HL-60 (cell line): ENCODE measurements around the gene ANKEF1.
A peak's percentile ranks its signal among the peaks of the same experiment; 100 is the strongest.

ENCODE experiments used
- DNase-seq, 2 experiments: peaks; one replicate each; pipeline ENCODE4 v3.0.0-alpha.2; 2010 to 2020; ENCODE audit warnings: low read depth in 1 of 2, low spot score in 1 of 2
- H3K27ac ChIP-seq: fragments of 250-450 bp; sonication (Bioruptor Pico); replicated peaks from 2 replicates; pipeline ENCODE4 v1.5.1; 2020; ENCODE audit warnings: mild to moderate bottlenecking, moderate library complexity
- H3K27me3 ChIP-seq: fragments of 250-450 bp; sonication (Bioruptor Pico); 2 replicates; pipeline ENCODE4 v1.5.1; 2021; ENCODE audit warnings: mild to moderate bottlenecking, moderate library complexity; ENCODE audit not compliant: insufficient read depth, poor library complexity, severe bottlenecking
- H3K4me3 ChIP-seq: replicated peaks from 2 replicates; pipeline ENCODE4 v1.5.1; 2011; ENCODE audit warnings: mild to moderate bottlenecking, control low read depth, low read length; ENCODE audit not compliant: insufficient read depth
- CTCF ChIP-seq: IDR thresholded peaks from one replicate; pipeline ENCODE4 v1.5.1; 2011; ENCODE audit warnings: low read length, control low read depth, inconsistent platforms; ENCODE audit not compliant: insufficient read depth
- GABPA ChIP-seq: IDR thresholded peaks from 2 replicates; pipeline ENCODE4 v1.6.1; 2012; ENCODE audit warnings: low read depth
- POLR2AphosphoS5 ChIP-seq: IDR thresholded peaks from 2 replicates; pipeline ENCODE4 v1.6.1; 2012; ENCODE audit warnings: low read depth
- REST ChIP-seq: IDR thresholded peaks from 2 replicates; pipeline ENCODE4 v1.6.1; 2012; ENCODE audit warnings: low read depth; ENCODE audit not compliant: insufficient replicate concordance
- SPI1 ChIP-seq: IDR thresholded peaks from 2 replicates; pipeline ENCODE4 v1.6.1; 2012; ENCODE audit warnings: low read depth, mild to moderate bottlenecking, borderline replicate concordance

The ANKEF1 gene

GRCh38 chr20:10089871-10090587, 55.2 kb downstream of the ANKEF1 start:
- H3K4me3 ChIP-seq: no peak overlapping the region
- TF ChIP-seq SPI1 (no peak), POLR2AphosphoS5 (no peak), REST (no peak), CTCF (no peak), GABPA (no peak)
- H3K27me3 ChIP-seq: no peaks in the 10 kb centered on the region
- DNase-seq: no peak
- no peak overlapping the region for H3K27ac ChIP-seq

DNA sequence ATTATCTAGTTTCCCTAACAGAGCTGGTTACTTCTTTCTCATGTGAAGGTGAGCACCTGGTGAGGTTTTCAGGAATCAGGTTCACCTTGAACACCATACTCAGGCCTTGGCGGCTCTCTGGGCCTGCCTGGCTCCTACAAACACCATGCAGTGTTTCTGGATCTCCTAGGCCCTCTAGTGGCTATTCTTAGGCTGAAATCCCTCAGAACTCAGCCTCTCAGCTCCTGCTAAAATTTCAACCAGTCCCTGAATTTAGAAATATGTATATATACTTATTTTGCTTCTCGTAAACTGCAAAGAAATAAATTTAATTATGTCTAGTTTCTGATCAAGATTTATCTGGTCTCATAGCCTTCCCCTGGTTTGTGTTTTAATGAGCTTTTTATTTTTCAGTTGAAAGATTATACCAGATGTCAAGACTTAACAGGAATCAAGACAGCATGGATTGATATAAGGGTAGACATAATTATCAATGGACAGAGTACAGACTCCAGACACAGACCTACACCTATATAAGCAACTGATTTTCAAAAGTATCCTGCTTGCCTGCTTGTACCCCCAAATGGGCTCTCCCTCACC, 55.9 kb downstream of the ANKEF1 start:
- H3K27me3 ChIP-seq: no peaks in the 10 kb centered on the region
- H3K4me3 ChIP-seq: no peak overlapping the region
- DNase-seq: peak in 1 of 2 experiments; percentile 29
- no peak overlapping the region for H3K27ac ChIP-seq
- TF ChIP-seq POLR2AphosphoS5 (no peak), CTCF (peak; percentile 54), SPI1 (no peak), REST (no peak), GABPA (no peak)

- H3K27ac ChIP-seq: no peak overlapping the region
- DNase-seq: no peak
- TF ChIP-seq GABPA (no peak), REST (no peak), SPI1 (no peak), POLR2AphosphoS5 (no peak), CTCF (no peak)
- H3K27me3 ChIP-seq: no peaks in the 10 kb centered on the region
- no peak overlapping the region for H3K4me3 ChIP-seq
These were observed 58.4 kb downstream of the ANKEF1 start for GRCh38 chr20:10093087-10093591.
